Mononuclear cell (primary cell): ENCODE results near the gene TMEM263. TPM values are rescaled to one million over a fixed set of nuclear protein-coding genes. Genes with fewer than 3 reads are reported as not detected.
"Not testable (repeated sequence)": the region's sequence is repeated elsewhere in the genome, so short reads cannot be mapped to it uniquely, and the experiment has no call there.

Experiments used
- H3K27me3 ChIP-seq: 2 replicates; pipeline ENCODE4 v1.6.0; 2011; ENCODE audit warnings: low read length, control low read depth; ENCODE audit not compliant: insufficient read depth
- H3K4me1 ChIP-seq: 2 replicates; pipeline ENCODE4 v1.5.1; 2011; ENCODE audit warnings: mild to moderate bottlenecking, low read length, control low read depth; ENCODE audit not compliant: insufficient read depth
- H3K4me3 ChIP-seq: 2 replicates; pipeline ENCODE4 v1.5.1; 2011; ENCODE audit warnings: mild to moderate bottlenecking, low read length, moderate library complexity
- H3K9me3 ChIP-seq: 2 replicates; pipeline ENCODE4 v1.5.1; 2011; ENCODE audit warnings: low read depth, mild to moderate bottlenecking, control low read depth, low read length
- total RNA-seq: library from RNA; depleted of rRNA; stranded (reverse); fragments of >200 nt; gene quantifications from one replicate; pipeline ENCODE4 v1.2.3, GENCODE V29; 2012

Gene TMEM263
- total RNA-seq, result 20.3 TPM

- peaks cover 18% of the 10 kb centered on the region for H3K4me1 ChIP-seq
- H3K27me3 ChIP-seq, result peaks cover 9% of the 10 kb centered on the region
- no peaks in the 10 kb centered on the region for H3K9me3 ChIP-seq
- H3K4me3 ChIP-seq, result peak within 1 kb of the TSS; percentile 73
Observed at GRCh38 chr12:106955377-106956047, at the start of gene TMEM263. TMEM263 (plus strand) TSS chr12:106955907; CDS start chr12:106967117, 11,210 bp downstream.

- H3K4me1 ChIP-seq, result peaks cover 14% of the 10 kb centered on the region
- H3K9me3 ChIP-seq, result no peaks in the 10 kb centered on the region
- H3K27me3 ChIP-seq, result peaks cover 92% of the 10 kb centered on the region
- H3K4me3 ChIP-seq, result no peak overlapping the region
Observed at GRCh38 chr12:106906715-106907114, 49.0 kb upstream of the TMEM263 start.

GRCh38 chr12:106907411-106907810 lies 48.3 kb upstream of the TMEM263 start:
- no peak overlapping the region for H3K4me3 ChIP-seq
- H3K4me1 ChIP-seq, result peaks cover 14% of the 10 kb centered on the region
- H3K9me3 ChIP-seq, result no peaks in the 10 kb centered on the region
- peaks cover 92% of the 10 kb centered on the region for H3K27me3 ChIP-seq

- H3K4me3 ChIP-seq, result no peak overlapping the region
- peaks cover 14% of the 10 kb centered on the region for H3K4me1 ChIP-seq
- peaks cover 92% of the 10 kb centered on the region for H3K27me3 ChIP-seq
- no peaks in the 10 kb centered on the region for H3K9me3 ChIP-seq
Observed at GRCh38 chr12:106907846-106908245, 47.9 kb upstream of the TMEM263 start.

- no peak overlapping the region for H3K4me3 ChIP-seq
- no peaks in the 10 kb centered on the region for H3K9me3 ChIP-seq
- H3K4me1 ChIP-seq, result peaks cover 10% of the 10 kb centered on the region
- peaks cover 92% of the 10 kb centered on the region for H3K27me3 ChIP-seq
Observed at GRCh38 chr12:106908561-106908960, 47.1 kb upstream of the TMEM263 start.

- Histone ChIP-seq H3K4me1 (peaks cover 10% of the 10 kb centered on the region), H3K9me3 (no peaks in the 10 kb centered on the region), H3K4me3 (no peak overlapping the region), H3K27me3 (peaks cover 90% of the 10 kb centered on the region)
Observed at GRCh38 chr12:106910202-106910601, 45.5 kb upstream of the TMEM263 start.

- peaks cover 90% of the 10 kb centered on the region for H3K27me3 ChIP-seq
- H3K9me3 ChIP-seq, result no peaks in the 10 kb centered on the region
- H3K4me3 ChIP-seq, result no peak overlapping the region
- peaks cover 10% of the 10 kb centered on the region for H3K4me1 ChIP-seq
Observed at GRCh38 chr12:106911581-106911980, 44.1 kb upstream of the TMEM263 start.

- H3K9me3 ChIP-seq, result no peaks in the 10 kb centered on the region
- peaks cover 10% of the 10 kb centered on the region for H3K4me1 ChIP-seq
- no peak overlapping the region for H3K4me3 ChIP-seq
- peaks cover 90% of the 10 kb centered on the region for H3K27me3 ChIP-seq
Observed at GRCh38 chr12:106913456-106913855, 42.3 kb upstream of the TMEM263 start.

- Histone ChIP-seq H3K4me3 (no peak overlapping the region), H3K4me1 (peaks cover 8% of the 10 kb centered on the region), H3K27me3 (peaks cover 94% of the 10 kb centered on the region), H3K9me3 (no peaks in the 10 kb centered on the region)
Observed at GRCh38 chr12:106914796-106915634, 40.7 kb upstream of the TMEM263 start.

GRCh38 chr12:106915635-106916026 lies 40.1 kb upstream of the TMEM263 start:
- peaks cover 98% of the 10 kb centered on the region for H3K27me3 ChIP-seq
- no peak overlapping the region for H3K4me3 ChIP-seq

GRCh38 chr12:106917503-106917902 lies 38.2 kb upstream of the TMEM263 start:
- Histone ChIP-seq H3K9me3 (no peaks in the 10 kb centered on the region), H3K4me3 (no peak overlapping the region), H3K4me1 (no peaks in the 10 kb centered on the region), H3K27me3 (peaks cover 98% of the 10 kb centered on the region)

More at GRCh38 chr12:106915635-106916026, 40.1 kb upstream of the TMEM263 start:
- H3K4me1 ChIP-seq, result peaks cover 2% of the 10 kb centered on the region
- H3K9me3 ChIP-seq, result no peaks in the 10 kb centered on the region

- H3K4me1 ChIP-seq, result no peaks in the 10 kb centered on the region
- H3K9me3 ChIP-seq, result peaks cover 8% of the 10 kb centered on the region
- peaks cover 98% of the 10 kb centered on the region for H3K27me3 ChIP-seq
- H3K4me3 ChIP-seq, result no peak overlapping the region
Observed at GRCh38 chr12:106918746-106919145, 37.0 kb upstream of the TMEM263 start.

GRCh38 chr12:106919910-106920544 lies 35.7 kb upstream of the TMEM263 start:
- Histone ChIP-seq H3K4me3 (no peak overlapping the region), H3K9me3 (peaks cover 12% of the 10 kb centered on the region), H3K27me3 (peaks cover 100% of the 10 kb centered on the region), H3K4me1 (no peaks in the 10 kb centered on the region)

GRCh38 chr12:106921976-106922375 lies 33.7 kb upstream of the TMEM263 start:
- Histone ChIP-seq H3K9me3 (peaks cover 12% of the 10 kb centered on the region), H3K27me3 (peaks cover 100% of the 10 kb centered on the region)
- not testable (repeated sequence) for H3K4me3 ChIP-seq, H3K4me1 ChIP-seq

GRCh38 chr12:106923594-106923993 lies 32.1 kb upstream of the TMEM263 start:
- not testable (repeated sequence) for H3K4me3 ChIP-seq, H3K4me1 ChIP-seq
- Histone ChIP-seq H3K27me3 (peaks cover 97% of the 10 kb centered on the region), H3K9me3 (peaks cover 12% of the 10 kb centered on the region)
